WTC11 (cell line): Measurements from ENCODE around the gene TPPP3.

ENCODE experiments used
- USF1 ChIP-seq: sonication (generic); formaldehyde crosslinking; IDR thresholded peaks from 2 replicates; pipeline ENCODE4 v1.8.0; 2022; ENCODE audit warnings: mild to moderate bottlenecking, missing genetic modification reagents
- ZNF425 ChIP-seq: fragments of 250-450 bp; sonication (Bioruptor Pico); conservative IDR thresholded peaks from 2 replicates; pipeline ENCODE4 v1.9.0; 2021; ENCODE audit warnings: mild to moderate bottlenecking

GRCh38 chr16:67361038-67361437 is 32.3 kb downstream of the TPPP3 start:
- TF ChIP-seq ZNF425, result no peak
- no peak for TF ChIP-seq USF1
